H1 (cell line): Measurements from ENCODE around the gene NEK4.

ENCODE experiments used
- CTCF ChIP-seq, 3 experiments: IDR thresholded peaks; 1 replicate in 2 of 3; 2 replicates in 1 of 3; pipeline versions ENCODE4 v1.5.1 to v1.6.1; 2011; ENCODE audit warnings: low read length in 3 of 3, mild to moderate bottlenecking in 3 of 3, inconsistent platforms in 2 of 3, low read depth in 1 of 3, moderate library complexity in 1 of 3; ENCODE audit not compliant: insufficient read depth in 1 of 3; ENCODE audit errors: control extremely low read depth in 1 of 3
- EP300 ChIP-seq, 2 experiments: IDR thresholded peaks; 1 replicate in 1 of 2; 2 replicates in 1 of 2; pipeline ENCODE4 v1.6.1; 2011 to 2012; ENCODE audit warnings: low read depth in 2 of 2, low read length in 2 of 2, mild to moderate bottlenecking in 2 of 2, borderline replicate concordance in 1 of 2, inconsistent platforms in 1 of 2, moderate library complexity in 1 of 2
- MAX ChIP-seq: IDR thresholded peaks from 2 replicates; pipeline ENCODE4 v1.6.1; 2012; ENCODE audit warnings: inconsistent platforms
- POLR2A ChIP-seq, 2 experiments: IDR thresholded peaks; 1 replicate in 1 of 2; 2 replicates in 1 of 2; pipeline ENCODE4 v1.6.1; 2011; ENCODE audit warnings: low read depth in 2 of 2, low read length in 2 of 2, mild to moderate bottlenecking in 2 of 2; ENCODE audit errors: control extremely low read depth in 1 of 2
- SIN3A ChIP-seq, 2 experiments: IDR thresholded peaks in 1 of 2; conservative IDR thresholded peaks in 1 of 2; 2 replicates each; pipeline ENCODE4 v1.6.1; 2011 to 2012; ENCODE audit warnings: low read length in 2 of 2, improper control_type of control experiment in 1 of 2, low read depth in 1 of 2, mild to moderate bottlenecking in 1 of 2
- YY1 ChIP-seq: IDR thresholded peaks from 2 replicates; pipeline ENCODE4 v1.6.1; 2011; ENCODE audit warnings: low read depth, mild to moderate bottlenecking, low read length

- TF ChIP-seq YY1 (no peak), CTCF (IDR thresholded peaks at IDR 0.05; ENCODE audit: control extremely low read depth in 1 of 3, insufficient read depth in 1 of 3, low read depth in 1 of 3, low read length in 3 of 3) (no peak), EP300 (IDR thresholded peaks at IDR 0.05; ENCODE audit: borderline replicate concordance in 1 of 2, low read depth in 2 of 2, low read length in 2 of 2) (no peak), SIN3A (conservative IDR thresholded peaks at IDR 0.05 in 1 of 2, IDR thresholded peaks at IDR 0.05 in 1 of 2; ENCODE audit: low read depth in 1 of 2, low read length in 2 of 2) (no peak), POLR2A (IDR thresholded peaks at IDR 0.05; ENCODE audit: control extremely low read depth in 1 of 2, low read depth in 2 of 2, low read length in 2 of 2) (no peak), MAX (no peak)
Observed at GRCh38 chr3:52771702-52772101, 962 bp upstream of the NEK4 start.
